HG02973 (cell line): ENCODE data around the gene DNAH1.

Experiments
- ATAC-seq: cut with Tn5 transposase; IDR thresholded peaks from one replicate; pipeline ENCODE4 v1.9.1; 2021; ENCODE audit warnings: moderate library complexity; ENCODE audit not compliant: unreplicated experiment

The DNAH1 gene

GRCh38 chr3:52290596-52291507 lies 25.3 kb upstream of the DNAH1 start:
- ATAC-seq: no peak

GRCh38 chr3:52291508-52292181 lies 24.5 kb upstream of the DNAH1 start:
- ATAC-seq: no peak

GRCh38 chr3:52292247-52293065 lies 23.7 kb upstream of the DNAH1 start:
- ATAC-seq: no peak

- ATAC-seq: no peak
Measured at GRCh38 chr3:52293491-52294319, 22.4 kb upstream of the DNAH1 start.

GRCh38 chr3:52294320-52295150 lies 21.6 kb upstream of the DNAH1 start:
- no peak for ATAC-seq

GRCh38 chr3:52295671-52296208 lies 20.4 kb upstream of the DNAH1 start:
- no peak for ATAC-seq

GRCh38 chr3:52297242-52298148 lies 18.6 kb upstream of the DNAH1 start:
- ATAC-seq: no peak

GRCh38 chr3:52298149-52299098 lies 17.7 kb upstream of the DNAH1 start:
- no peak for ATAC-seq

GRCh38 chr3:52299247-52299878 lies 16.8 kb upstream of the DNAH1 start:
- ATAC-seq: no peak

GRCh38 chr3:52299879-52300611 lies 16.1 kb upstream of the DNAH1 start:
- no peak for ATAC-seq

- ATAC-seq: no peak
Measured at GRCh38 chr3:52302426-52303145, 13.5 kb upstream of the DNAH1 start.

- ATAC-seq: no peak
Measured at GRCh38 chr3:52303811-52304210, 12.3 kb upstream of the DNAH1 start.

GRCh38 chr3:52305926-52306325 lies 10.2 kb upstream of the DNAH1 start:
- ATAC-seq: no peak

- ATAC-seq: no peak
Measured at GRCh38 chr3:52306978-52307377, 9.1 kb upstream of the DNAH1 start.

GRCh38 chr3:52308308-52308707 lies 7.8 kb upstream of the DNAH1 start:
- no peak for ATAC-seq
